A673 (cell line): ENCODE measurements around the gene CST9. TPM values are rescaled to one million over a fixed set of nuclear protein-coding genes. Genes with fewer than 3 reads are reported as not detected.

Experiments
- BruUV-seq: library from RNA; stranded (reverse); fragments of 400-500 nt; replicated peaks from 2 replicates; lab custom pipeline; 2021; lab: Mats Ljungman, UMichigan
- CTCF ChIA-PET: fragments of 300-600 bp; sonication (Branson Sonifier 250); formaldehyde crosslinking; loops from one replicate; lab custom pipeline; 2022; ENCODE audit warnings: antibody characterized with exemption; lab: Charles Lee
- POLR2A ChIA-PET: fragments of 300-600 bp; sonication (Branson Sonifier 250); formaldehyde crosslinking; loops from one replicate; lab custom pipeline; 2022; ENCODE audit warnings: antibody characterized with exemption; ENCODE audit not compliant: low non-redundant PET; lab: Charles Lee
- DNase-seq: peaks from one replicate; pipeline ENCODE4 v3.0.0-alpha.2; 2015; ENCODE audit warnings: low spot score
- H3K27ac ChIP-seq: fragments of 200-600 bp; sonication (generic); 2 replicates; pipeline ENCODE4 v1.5.1; 2016; ENCODE audit warnings: mixed run types, low read depth, mild to moderate bottlenecking, mixed read lengths, antibody characterized with exemption, low read length; ENCODE audit not compliant: poor library complexity, severe bottlenecking
- H3K27me3 ChIP-seq: fragments of 200-600 bp; sonication (generic); replicated peaks from 2 replicates; pipeline ENCODE4 v1.6.1; 2017; ENCODE audit warnings: mixed run types, low read depth, mild to moderate bottlenecking, mixed read lengths, antibody characterized with exemption, low read length; ENCODE audit not compliant: insufficient read depth, poor library complexity
- H3K36me3 ChIP-seq: fragments of 200-600 bp; sonication (generic); 2 replicates; pipeline ENCODE4 v1.6.1; 2016; ENCODE audit warnings: mixed run types, mild to moderate bottlenecking, mixed read lengths, antibody characterized with exemption, low read length; ENCODE audit not compliant: insufficient read depth, poor library complexity, severe bottlenecking
- H3K4me1 ChIP-seq: fragments of 200-600 bp; sonication (generic); 2 replicates; pipeline ENCODE4 v1.6.1; 2017; ENCODE audit warnings: mixed run types, mild to moderate bottlenecking, mixed read lengths, antibody characterized with exemption, low read length; ENCODE audit not compliant: insufficient read depth, poor library complexity, severe bottlenecking
- H3K4me3 ChIP-seq: fragments of 200-600 bp; sonication (generic); 2 replicates; pipeline ENCODE4 v1.5.1; 2016; ENCODE audit warnings: low read depth, mixed run types, mild to moderate bottlenecking, mixed read lengths, low read length; ENCODE audit not compliant: poor library complexity, severe bottlenecking
- H3K9me3 ChIP-seq: fragments of 200-600 bp; sonication (generic); 2 replicates; pipeline ENCODE4 v1.6.1; 2016; ENCODE audit warnings: mixed run types, low read depth, mild to moderate bottlenecking, mixed read lengths, antibody characterized with exemption, low read length; ENCODE audit not compliant: poor library complexity, severe bottlenecking
- CTCF ChIP-seq: fragments of 300-800, 200-600 bp; sonication (generic); conservative IDR thresholded peaks from 2 replicates; pipeline ENCODE4 v1.5.1; 2017; ENCODE audit warnings: low read depth, mild to moderate bottlenecking, antibody characterized with exemption, low read length, moderate library complexity, mixed read lengths
- EZH2 ChIP-seq: fragments of 200-600 bp; sonication (generic); IDR thresholded peaks from 2 replicates; pipeline ENCODE4 v1.6.1; 2017; ENCODE audit warnings: borderline replicate concordance, low read depth, mild to moderate bottlenecking, mixed read lengths, antibody characterized with exemption, low read length; ENCODE audit not compliant: poor library complexity, severe bottlenecking
- intact Hi-C: fragments of 100-400 bp; cut with micrococcal nuclease; formaldehyde crosslinking; loops from one replicate; pipeline ENCODE4 v1.10.0; 2022; ENCODE audit not compliant: unreplicated experiment
- total RNA-seq: library from RNA; stranded (reverse); gene quantifications from 2 replicates; pipeline ENCODE4 v1.2.3, GENCODE V29; 2021

The CST9 gene
- total RNA-seq, 1 experiment from 2014 or later, result not detected

GRCh38 chr20:23651117-23651516 lies 45.4 kb upstream of the CST9 start:
- ChIA-PET POLR2A (no interaction called here), CTCF (no interaction called here)
- no TSS peak for BruUV-seq
- Histone ChIP-seq H3K4me1 (no peaks in the 10 kb centered on the region), H3K9me3 (no peaks in the 10 kb centered on the region), H3K36me3 (no peaks in the 10 kb centered on the region), H3K4me3 (no peak overlapping the region), H3K27ac (no peak overlapping the region), H3K27me3 (no peaks in the 10 kb centered on the region)
- DNase-seq, result no peak
- no peak for TF ChIP-seq CTCF
- no peak for TF ChIP-seq EZH2
- intact Hi-C loops, result no loop called here

DNA sequence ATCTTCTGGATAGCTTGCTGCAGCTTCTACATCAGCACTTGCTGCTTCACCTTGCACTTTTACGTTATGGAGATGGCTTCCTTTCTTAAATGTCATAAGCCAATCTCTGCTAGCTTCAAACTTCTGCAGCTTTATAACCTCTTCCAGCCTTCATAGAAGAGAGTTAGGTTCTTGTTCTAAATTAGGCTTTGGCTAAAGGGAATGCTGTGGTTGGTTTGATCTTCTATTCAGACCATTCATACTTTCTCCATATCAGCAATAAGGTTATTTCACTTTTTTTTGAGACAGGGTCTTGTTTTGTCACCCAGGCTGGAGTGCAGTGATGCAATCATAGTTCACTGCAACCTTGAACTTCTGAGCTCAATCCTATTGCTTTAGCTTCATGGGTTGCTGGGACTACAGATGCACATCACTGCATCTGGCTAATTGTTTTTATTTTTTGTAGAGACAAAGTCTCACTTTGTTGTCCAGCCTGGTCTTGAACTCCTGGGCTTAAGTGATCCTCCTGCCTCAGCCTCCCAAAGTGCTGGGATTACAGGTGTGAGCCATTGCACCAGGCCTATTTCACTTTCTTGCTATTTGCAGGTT lies 44.2 kb upstream of the CST9 start:
- ChIA-PET POLR2A (no interaction called here), CTCF (no interaction called here)
- no peak for DNase-seq
- no peak overlapping the region for H3K4me3 ChIP-seq
- no peaks in the 10 kb centered on the region for H3K9me3 ChIP-seq
- no peak overlapping the region for H3K27ac ChIP-seq
- H3K27me3 ChIP-seq, result no peaks in the 10 kb centered on the region
- intact Hi-C loops, result no loop called here
- TF ChIP-seq EZH2, result no peak
- no peak for TF ChIP-seq CTCF
- no TSS peak for BruUV-seq
- no peaks in the 10 kb centered on the region for H3K4me1 ChIP-seq
- no peaks in the 10 kb centered on the region for H3K36me3 ChIP-seq

DNA sequence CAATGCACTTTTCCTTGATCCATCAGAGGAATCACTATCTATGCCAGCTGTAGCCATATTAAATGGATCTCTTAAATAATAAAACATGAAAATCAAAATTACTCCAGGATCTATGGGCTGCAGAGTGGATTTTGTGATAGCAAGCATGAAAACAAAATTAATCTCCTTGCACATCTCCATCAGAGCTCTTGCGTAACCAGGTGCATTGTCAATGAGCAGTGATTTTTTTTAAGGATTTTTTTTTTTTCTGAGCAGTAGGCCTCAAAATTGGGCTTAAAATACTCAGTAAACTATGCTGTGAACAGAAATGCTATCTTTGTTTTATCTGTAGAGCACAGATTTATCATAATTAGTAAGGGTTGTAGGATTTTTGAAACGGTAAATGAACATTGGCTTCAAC lies 43.5 kb upstream of the CST9 start:
- Histone ChIP-seq H3K4me3 (no peak overlapping the region), H3K4me1 (no peaks in the 10 kb centered on the region), H3K27me3 (no peaks in the 10 kb centered on the region), H3K27ac (no peak overlapping the region), H3K9me3 (no peaks in the 10 kb centered on the region), H3K36me3 (no peaks in the 10 kb centered on the region)
- no peak for TF ChIP-seq EZH2
- no peak for TF ChIP-seq CTCF
- BruUV-seq, result no TSS peak
- no peak for DNase-seq
- ChIA-PET POLR2A (no interaction called here), CTCF (interaction anchor here (0.7 kb wide), 1 partner anchor 244 kb away, joined by 6 read pairs; no protein-coding TSS in a partner anchor)
- intact Hi-C loops, result no loop called here
